Neural cell (in vitro differentiated cells): Measurements from ENCODE around the gene P2RX5. TPM values are rescaled to one million over a fixed set of nuclear protein-coding genes. Genes with fewer than 3 reads are reported as not detected.
A peak's percentile ranks its signal among the peaks of the same experiment; 100 is the strongest.

ENCODE experiments used
- H2AFZ ChIP-seq: fragments of 200-600, 300-800 bp; sonication (generic), shearing (Covaris generic); 2 replicates; pipeline ENCODE4 v1.6.0; 2014; ENCODE audit warnings: low read depth, mild to moderate bottlenecking, antibody characterized with exemption, low read length, moderate library complexity
- H3F3A ChIP-seq: fragments of 200-600 bp; shearing (Covaris generic); 2 replicates; pipeline ENCODE4 v1.6.1; 2016; ENCODE audit warnings: mild to moderate bottlenecking, moderate library complexity, mixed read lengths, antibody characterized with exemption, low read length; ENCODE audit not compliant: insufficient read depth, poor library complexity, severe bottlenecking
- H3K27ac ChIP-seq: fragments of 200-600, 300-800 bp; sonication (generic), shearing (Covaris generic); 2 replicates; pipeline ENCODE4 v1.5.1; 2014; ENCODE audit warnings: mild to moderate bottlenecking, low read length, moderate library complexity
- H3K27me3 ChIP-seq: fragments of 300-800, 200-600 bp; sonication (generic), shearing (Covaris generic); 2 replicates; pipeline ENCODE4 v1.6.0; 2014; ENCODE audit warnings: mild to moderate bottlenecking, low read depth, low read length, moderate library complexity; ENCODE audit not compliant: insufficient read depth
- H3K36me3 ChIP-seq: fragments of 300-800, 200-600 bp; sonication (generic), shearing (Covaris generic); 2 replicates; pipeline ENCODE4 v1.5.1; 2014; ENCODE audit warnings: mild to moderate bottlenecking, antibody characterized with exemption, low read length, moderate library complexity; ENCODE audit not compliant: insufficient read depth
- H3K4me2 ChIP-seq: fragments of 300-800, 200-600 bp; sonication (generic), shearing (Covaris generic); 2 replicates; pipeline ENCODE4 v1.6.0; 2014; ENCODE audit warnings: mild to moderate bottlenecking, low read length
- H3K4me3 ChIP-seq: fragments of 300-800, 200-600 bp; sonication (generic), shearing (Covaris generic); 2 replicates; pipeline ENCODE4 v1.5.1; 2014; ENCODE audit warnings: mild to moderate bottlenecking, low read length, moderate library complexity
- H3K79me2 ChIP-seq: fragments of 200-600 bp; shearing (Covaris generic); replicated peaks from 2 replicates; pipeline ENCODE4 v1.6.0; 2014; ENCODE audit warnings: mild to moderate bottlenecking, low read length, moderate library complexity; ENCODE audit not compliant: insufficient read depth
- H3K9ac ChIP-seq: fragments of 300-800, 200-600 bp; sonication (generic), shearing (Covaris generic); 2 replicates; pipeline ENCODE4 v1.6.1; 2016; ENCODE audit warnings: mild to moderate bottlenecking, low read length, mixed read lengths
- H3K9me2 ChIP-seq: fragments of 200-600 bp; shearing (Covaris generic); 2 replicates; pipeline ENCODE4 v1.6.1; 2016; ENCODE audit warnings: mild to moderate bottlenecking, low read length, mixed read lengths; ENCODE audit not compliant: insufficient read depth
- H3K9me3 ChIP-seq: fragments of 200-600, 300-800 bp; sonication (generic), shearing (Covaris generic); 2 replicates; pipeline ENCODE4 v1.6.1; 2016; ENCODE audit warnings: mild to moderate bottlenecking, mixed run types, low read length, moderate library complexity, mixed read lengths
- H4K20me1 ChIP-seq: fragments of 200-600 bp; shearing (Covaris generic); 2 replicates; pipeline ENCODE4 v1.6.1; 2016; ENCODE audit warnings: mild to moderate bottlenecking, mixed run types; ENCODE audit not compliant: insufficient read depth
- EP300 ChIP-seq: fragments of 450-650 bp; conservative IDR thresholded peaks from 2 replicates; pipeline ENCODE4 v1.6.1; 2014; ENCODE audit warnings: antibody characterized with exemption, mild to moderate bottlenecking, moderate library complexity; ENCODE audit not compliant: poor library complexity, severe bottlenecking
- MXI1 ChIP-seq: fragments of 450-650 bp; conservative IDR thresholded peaks from 2 replicates; pipeline ENCODE4 v1.6.1; 2014; ENCODE audit warnings: antibody characterized with exemption, mild to moderate bottlenecking; ENCODE audit not compliant: poor library complexity, severe bottlenecking
- POLR2AphosphoS5 ChIP-seq: IDR thresholded peaks from 2 replicates; pipeline ENCODE4 v1.6.1; 2012
- RAD21 ChIP-seq: fragments of 450-650 bp; conservative IDR thresholded peaks from 2 replicates; pipeline ENCODE4 v1.6.1; 2014; ENCODE audit warnings: antibody characterized with exemption, mild to moderate bottlenecking, moderate library complexity
- SMC3 ChIP-seq: fragments of 450-650 bp; conservative IDR thresholded peaks from 2 replicates; pipeline ENCODE4 v1.6.1; 2014; ENCODE audit warnings: antibody characterized with exemption, mild to moderate bottlenecking, moderate library complexity; ENCODE audit not compliant: poor library complexity
- TAF1 ChIP-seq: IDR thresholded peaks from 2 replicates; pipeline ENCODE4 v1.6.1; 2012; ENCODE audit warnings: low read depth
- polyA plus RNA-seq: library from polyadenylated mRNA; depleted of rRNA; stranded (reverse); fragments of >200 nt; gene quantifications from 2 replicates; pipeline ENCODE4 v1.2.3, GENCODE V29; 2014
- TF ChIP-seq, protein P1 (sequence below): IDR thresholded peaks from 2 replicates; pipeline ENCODE4 v1.6.1; 2012; ENCODE audit warnings: borderline replicate concordance
- TF ChIP-seq, protein P2 (sequence below): fragments of 450-650 bp; IDR thresholded peaks from 2 replicates; pipeline ENCODE4 v1.5.1; 2014; ENCODE audit warnings: antibody characterized with exemption, mild to moderate bottlenecking, moderate library complexity; ENCODE audit not compliant: poor library complexity, severe bottlenecking

P2RX5 gene
- polyA plus RNA-seq, 1 donor from 2014 or later, result 7.0 TPM

DNA sequence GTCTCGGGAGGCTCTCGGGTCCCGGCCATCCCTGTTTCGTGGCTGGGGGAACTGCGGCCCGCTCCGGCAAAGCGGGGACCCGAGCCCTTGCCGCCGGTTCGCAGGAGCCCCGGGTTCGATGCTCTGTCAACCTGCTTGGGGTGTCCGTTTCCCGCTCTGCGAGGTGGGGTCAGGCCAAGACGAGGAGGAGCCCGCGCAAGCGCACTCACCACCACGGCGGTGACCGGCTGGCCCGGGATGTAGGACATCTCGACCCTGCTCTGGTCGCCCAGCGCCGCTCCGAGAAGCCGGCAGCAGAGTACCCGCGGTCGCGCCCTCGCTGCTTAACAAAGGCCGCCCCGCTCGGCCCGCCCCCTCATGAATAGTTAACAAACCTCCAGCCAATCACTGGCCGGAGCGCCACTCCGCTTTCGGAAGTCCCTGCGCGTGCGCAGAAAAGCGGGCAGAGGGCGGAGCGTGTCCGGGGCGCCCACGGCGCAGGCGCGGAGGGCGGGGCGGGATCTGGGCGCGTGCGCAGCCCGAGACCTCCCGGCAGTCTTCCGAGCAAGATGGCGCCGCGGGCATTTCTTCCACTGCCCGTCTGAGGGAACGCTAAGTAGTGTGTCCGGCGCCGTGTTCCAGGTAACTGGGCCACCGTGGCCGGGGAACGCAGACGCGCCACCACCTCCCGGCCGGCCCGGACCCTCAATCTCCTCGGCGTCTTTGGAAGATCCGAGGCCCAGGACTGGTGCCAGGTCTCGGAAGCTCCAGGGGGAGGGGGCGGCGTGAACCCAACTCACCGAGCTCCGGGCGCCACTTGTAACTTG lies 27.5 kb downstream of the P2RX5 start, which contains the start of the genes EMC6 and TAX1BP3:
Gene EMC6, plus strand, starts transcription at position 534 of the 806 bp plus-strand sequence. CDS start 335 bp downstream, outside the sequence.
Gene TAX1BP3, minus strand, starts transcription at position 300 of the 806 bp plus-strand sequence. Its CDS starts 52 bp downstream, at position 248.
- Histone ChIP-seq H4K20me1 (no peaks in the 10 kb centered on the region), H3K4me3 (peak within 1 kb of the TSS; percentile 100), H3K36me3 (no peaks in the 10 kb centered on the region), H3K79me2 (peaks cover 30% of the 10 kb centered on the region), H3K9me2 (no peaks in the 10 kb centered on the region), H3K27me3 (no peaks in the 10 kb centered on the region), H3K4me2 (peak within 1 kb of the TSS; percentile 92), H3K9ac (peak within 1 kb of the TSS; percentile 97), H2AFZ (peak within 1 kb of the TSS; percentile 90), H3K27ac (peak within 1 kb of the TSS; percentile 93), H3K9me3 (no peaks in the 10 kb centered on the region), H3F3A (no peaks in the 10 kb centered on the region)
- TF ChIP-seq EP300, result no peak
- TF ChIP-seq POLR2AphosphoS5, result peak; percentile 95
- TF ChIP-seq TAF1, result peak; percentile 98
- TF ChIP-seq, protein P1, sequence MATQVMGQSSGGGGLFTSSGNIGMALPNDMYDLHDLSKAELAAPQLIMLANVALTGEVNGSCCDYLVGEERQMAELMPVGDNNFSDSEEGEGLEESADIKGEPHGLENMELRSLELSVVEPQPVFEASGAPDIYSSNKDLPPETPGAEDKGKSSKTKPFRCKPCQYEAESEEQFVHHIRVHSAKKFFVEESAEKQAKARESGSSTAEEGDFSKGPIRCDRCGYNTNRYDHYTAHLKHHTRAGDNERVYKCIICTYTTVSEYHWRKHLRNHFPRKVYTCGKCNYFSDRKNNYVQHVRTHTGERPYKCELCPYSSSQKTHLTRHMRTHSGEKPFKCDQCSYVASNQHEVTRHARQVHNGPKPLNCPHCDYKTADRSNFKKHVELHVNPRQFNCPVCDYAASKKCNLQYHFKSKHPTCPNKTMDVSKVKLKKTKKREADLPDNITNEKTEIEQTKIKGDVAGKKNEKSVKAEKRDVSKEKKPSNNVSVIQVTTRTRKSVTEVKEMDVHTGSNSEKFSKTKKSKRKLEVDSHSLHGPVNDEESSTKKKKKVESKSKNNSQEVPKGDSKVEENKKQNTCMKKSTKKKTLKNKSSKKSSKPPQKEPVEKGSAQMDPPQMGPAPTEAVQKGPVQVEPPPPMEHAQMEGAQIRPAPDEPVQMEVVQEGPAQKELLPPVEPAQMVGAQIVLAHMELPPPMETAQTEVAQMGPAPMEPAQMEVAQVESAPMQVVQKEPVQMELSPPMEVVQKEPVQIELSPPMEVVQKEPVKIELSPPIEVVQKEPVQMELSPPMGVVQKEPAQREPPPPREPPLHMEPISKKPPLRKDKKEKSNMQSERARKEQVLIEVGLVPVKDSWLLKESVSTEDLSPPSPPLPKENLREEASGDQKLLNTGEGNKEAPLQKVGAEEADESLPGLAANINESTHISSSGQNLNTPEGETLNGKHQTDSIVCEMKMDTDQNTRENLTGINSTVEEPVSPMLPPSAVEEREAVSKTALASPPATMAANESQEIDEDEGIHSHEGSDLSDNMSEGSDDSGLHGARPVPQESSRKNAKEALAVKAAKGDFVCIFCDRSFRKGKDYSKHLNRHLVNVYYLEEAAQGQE, result peak; percentile 74
- peak; percentile 72 for TF ChIP-seq MXI1

DNA sequence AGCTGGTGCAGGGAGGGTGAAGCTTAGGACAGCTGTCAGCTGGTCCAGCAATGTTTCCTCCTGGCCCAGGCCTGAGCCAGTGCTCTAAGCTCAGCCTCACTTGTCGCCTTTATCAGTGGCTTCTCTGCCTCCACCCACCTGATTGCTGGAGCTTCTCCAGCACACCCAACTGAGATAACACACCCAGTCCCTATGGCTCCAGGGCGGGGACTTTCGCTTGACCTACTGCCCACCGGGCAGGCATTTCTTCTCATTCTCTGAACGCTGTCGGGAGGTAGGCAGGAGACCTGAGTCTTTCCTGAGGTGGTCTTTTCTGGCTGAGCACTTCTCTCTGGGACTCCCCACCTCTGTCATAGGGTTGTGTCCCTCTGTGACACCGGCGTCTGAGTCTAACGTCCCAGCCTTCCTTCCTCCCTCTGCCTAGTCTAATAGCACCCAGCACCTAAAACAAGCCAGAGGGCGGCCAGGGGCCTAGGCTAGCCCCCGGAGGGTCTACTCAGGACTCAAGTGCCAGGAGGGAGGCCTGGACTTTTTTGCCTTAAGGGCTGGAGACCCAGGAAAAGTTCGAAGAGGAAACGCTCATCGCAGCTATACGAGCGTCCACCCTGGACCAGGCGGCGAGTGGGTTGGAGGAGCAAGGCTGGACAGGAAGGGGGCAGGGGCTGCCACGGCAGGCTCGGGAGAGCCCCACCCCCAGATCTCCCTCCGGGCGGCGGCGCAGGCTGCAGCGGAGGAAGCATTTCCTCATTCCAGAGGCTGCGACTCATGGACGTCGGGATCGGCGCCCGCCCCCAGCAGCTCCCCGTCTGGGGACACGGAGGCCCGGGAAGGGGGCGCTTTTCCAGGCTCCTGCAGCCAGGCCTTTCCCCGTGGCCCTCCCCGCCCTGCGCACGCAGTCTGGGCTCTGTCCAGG lies 28.3 kb downstream of the P2RX5 start:
- H4K20me1 ChIP-seq, result no peaks in the 10 kb centered on the region
- H3K79me2 ChIP-seq, result peaks cover 30% of the 10 kb centered on the region
- no peaks in the 10 kb centered on the region for H3K9me3 ChIP-seq
- H3K9me2 ChIP-seq, result no peaks in the 10 kb centered on the region
- H2AFZ ChIP-seq, result peak overlapping the region; percentile 90
- H3K27me3 ChIP-seq, result no peaks in the 10 kb centered on the region
- no peaks in the 10 kb centered on the region for H3K36me3 ChIP-seq
- peak overlapping the region; percentile 100 for H3K4me3 ChIP-seq
- peak overlapping the region; percentile 93 for H3K27ac ChIP-seq
- H3K4me2 ChIP-seq, result peak overlapping the region; percentile 92
- peak overlapping the region; percentile 97 for H3K9ac ChIP-seq
- no peaks in the 10 kb centered on the region for H3F3A ChIP-seq
- TF ChIP-seq SMC3 (peak; percentile 29), RAD21 (peak; percentile 6), EP300 (no peak)
- TF ChIP-seq, protein P2, sequence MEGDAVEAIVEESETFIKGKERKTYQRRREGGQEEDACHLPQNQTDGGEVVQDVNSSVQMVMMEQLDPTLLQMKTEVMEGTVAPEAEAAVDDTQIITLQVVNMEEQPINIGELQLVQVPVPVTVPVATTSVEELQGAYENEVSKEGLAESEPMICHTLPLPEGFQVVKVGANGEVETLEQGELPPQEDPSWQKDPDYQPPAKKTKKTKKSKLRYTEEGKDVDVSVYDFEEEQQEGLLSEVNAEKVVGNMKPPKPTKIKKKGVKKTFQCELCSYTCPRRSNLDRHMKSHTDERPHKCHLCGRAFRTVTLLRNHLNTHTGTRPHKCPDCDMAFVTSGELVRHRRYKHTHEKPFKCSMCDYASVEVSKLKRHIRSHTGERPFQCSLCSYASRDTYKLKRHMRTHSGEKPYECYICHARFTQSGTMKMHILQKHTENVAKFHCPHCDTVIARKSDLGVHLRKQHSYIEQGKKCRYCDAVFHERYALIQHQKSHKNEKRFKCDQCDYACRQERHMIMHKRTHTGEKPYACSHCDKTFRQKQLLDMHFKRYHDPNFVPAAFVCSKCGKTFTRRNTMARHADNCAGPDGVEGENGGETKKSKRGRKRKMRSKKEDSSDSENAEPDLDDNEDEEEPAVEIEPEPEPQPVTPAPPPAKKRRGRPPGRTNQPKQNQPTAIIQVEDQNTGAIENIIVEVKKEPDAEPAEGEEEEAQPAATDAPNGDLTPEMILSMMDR, result peak; percentile 23
- TF ChIP-seq, protein P1, result peak; percentile 16
